Activated effector memory CD4-positive, alpha-beta T cell treated with Interleukin-2 at 50 U/mL for 16 hours (primary cell): Measurements from ENCODE around the gene UNC119.
"Not testable (repeated sequence)": the region's sequence is repeated elsewhere in the genome, so short reads cannot be mapped to it uniquely, and the experiment has no call there.

Source experiments
- DNase-seq: peaks from one replicate; pipeline ENCODE4 v3.0.0-alpha.2; 2020

UNC119 gene

GRCh38 chr17:28552176-28552999 is at the start of gene UNC119:
Gene UNC119, minus strand, starts transcription at chr17:28552624. Its CDS starts 67 bp downstream, at chr17:28552557.
- peak; percentile 77 for DNase-seq

DNA sequence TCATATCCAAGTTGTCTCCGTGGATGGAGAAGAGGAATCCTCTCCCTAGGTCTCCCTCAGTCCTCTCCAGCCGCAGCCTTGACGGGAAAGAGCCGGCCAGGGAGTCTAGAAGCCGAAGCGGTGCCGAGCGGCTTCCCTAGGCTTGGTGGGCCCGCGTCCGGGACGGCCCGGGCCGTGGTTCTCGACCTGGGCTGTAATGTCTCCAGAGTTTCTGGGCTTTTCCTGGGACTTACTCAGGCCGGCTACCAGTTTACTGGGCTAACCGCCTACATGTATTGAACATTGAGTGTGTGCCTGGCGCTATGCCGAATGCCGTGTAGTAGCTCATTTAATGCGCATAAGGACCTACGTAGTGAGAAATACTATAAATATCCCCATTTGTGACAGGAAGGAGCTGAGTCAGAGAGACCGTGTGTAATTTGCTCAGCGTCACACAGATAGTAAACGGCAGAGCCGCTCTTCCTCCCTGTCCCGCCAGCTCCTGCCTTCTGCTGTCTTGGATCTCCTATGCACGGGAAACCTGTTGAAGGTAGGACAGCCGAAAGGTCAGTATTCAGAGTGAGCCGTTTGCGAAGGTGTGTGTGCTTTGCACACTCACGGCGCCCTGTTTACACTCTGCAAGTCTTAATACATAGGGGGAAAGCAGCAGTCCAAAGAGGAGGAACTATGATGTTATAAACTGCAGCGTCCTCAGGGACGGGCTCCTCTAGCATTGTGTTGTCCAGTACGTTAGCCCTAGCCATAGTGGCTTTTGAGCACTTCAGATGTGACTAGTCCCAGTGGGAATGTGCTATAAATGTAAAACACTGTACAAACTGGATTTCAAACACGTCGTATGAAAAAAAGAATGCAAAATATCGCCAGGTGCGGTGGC is 47.1 kb upstream of the UNC119 start:
- no peak for DNase-seq

DNA sequence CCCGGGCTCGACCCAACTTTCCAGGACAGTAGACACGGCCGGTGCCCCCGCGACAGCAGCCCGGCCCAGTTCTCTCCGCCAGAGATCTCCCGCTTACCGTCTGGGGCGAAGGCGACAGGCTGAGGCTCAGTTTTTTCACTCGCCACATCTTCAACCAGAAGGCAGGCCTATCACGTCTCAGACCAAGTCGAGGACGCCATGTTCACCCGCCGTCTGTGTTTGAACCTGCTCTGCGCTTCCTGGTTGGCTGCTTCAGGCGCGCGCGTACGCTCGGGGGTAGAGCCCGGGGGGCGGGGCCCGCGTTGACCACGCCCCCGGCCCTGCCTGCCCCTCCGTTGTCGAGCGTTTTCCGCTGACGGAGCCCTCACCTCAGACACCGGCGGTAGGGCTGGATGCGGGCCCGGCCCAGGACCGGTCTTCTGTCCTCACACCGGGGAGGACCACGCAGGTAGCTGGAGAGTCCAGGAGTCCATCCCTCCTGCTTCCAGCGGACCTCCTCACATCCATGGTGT is 46.4 kb upstream of the UNC119 start, which contains the start of gene SPAG5:
Gene SPAG5, minus strand, starts transcription at position 227 of the 512 bp plus-strand sequence. Its CDS starts 79 bp downstream, at position 148.
- DNase-seq: peak; percentile 93

GRCh38 chr17:28598389-28598788 is 46.0 kb upstream of the UNC119 start:
- no peak for DNase-seq

DNA sequence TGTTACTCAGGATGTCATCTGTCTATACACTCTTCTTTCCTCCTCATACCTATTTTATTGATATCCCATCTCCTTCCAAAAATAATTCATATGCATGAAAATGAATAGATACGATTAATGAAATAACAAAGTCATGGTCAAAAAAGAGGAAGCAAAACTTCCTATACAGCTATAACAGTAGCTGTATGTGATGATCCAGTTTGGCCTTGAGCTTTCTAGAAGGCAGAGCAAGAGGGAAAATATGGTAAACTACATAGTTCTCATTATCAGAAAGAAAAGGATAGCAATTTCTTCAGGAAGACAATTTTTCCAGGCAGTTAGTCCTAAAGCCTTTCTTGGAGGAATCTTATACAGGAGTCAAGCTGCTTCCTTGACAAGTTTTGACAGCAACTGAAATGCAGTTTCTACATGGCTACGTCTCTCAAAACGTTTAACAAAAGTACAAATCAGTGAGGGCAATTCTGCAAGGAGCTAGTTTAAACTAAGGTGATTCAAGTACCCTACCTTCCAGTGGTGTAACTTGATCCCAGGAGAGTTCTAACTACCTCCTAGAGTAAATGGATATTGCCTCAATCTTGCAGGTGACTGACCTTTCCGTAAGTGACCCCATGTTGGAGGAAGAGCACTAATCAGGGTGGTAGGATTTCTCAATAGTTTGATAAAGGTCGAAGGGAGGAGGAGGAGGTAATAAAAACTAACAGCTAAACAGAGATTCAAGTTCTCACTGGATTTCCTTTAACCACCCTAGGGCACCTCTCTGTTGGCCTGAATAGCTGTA is 45.4 kb upstream of the UNC119 start:
- DNase-seq: no peak

DNA sequence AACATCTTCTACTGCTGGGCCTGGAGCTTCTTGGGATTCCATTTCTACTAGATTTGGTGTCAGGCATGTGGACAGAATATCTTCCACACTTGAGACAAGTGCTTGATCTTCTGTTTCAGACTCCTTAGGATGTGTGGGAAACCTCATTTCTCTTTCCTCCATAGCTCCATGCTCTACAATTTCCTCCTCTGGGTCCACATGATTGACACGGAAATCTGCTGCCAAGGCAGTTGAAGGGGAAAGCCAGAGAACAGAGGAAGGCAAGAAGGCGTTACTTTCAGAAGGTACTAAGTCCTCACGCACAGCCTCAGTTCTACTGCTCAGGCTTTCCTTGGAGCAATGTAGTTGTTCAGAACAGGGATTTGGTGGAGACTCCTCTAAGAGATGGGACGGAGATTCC is 39.8 kb upstream of the UNC119 start:
- no peak for DNase-seq

DNA sequence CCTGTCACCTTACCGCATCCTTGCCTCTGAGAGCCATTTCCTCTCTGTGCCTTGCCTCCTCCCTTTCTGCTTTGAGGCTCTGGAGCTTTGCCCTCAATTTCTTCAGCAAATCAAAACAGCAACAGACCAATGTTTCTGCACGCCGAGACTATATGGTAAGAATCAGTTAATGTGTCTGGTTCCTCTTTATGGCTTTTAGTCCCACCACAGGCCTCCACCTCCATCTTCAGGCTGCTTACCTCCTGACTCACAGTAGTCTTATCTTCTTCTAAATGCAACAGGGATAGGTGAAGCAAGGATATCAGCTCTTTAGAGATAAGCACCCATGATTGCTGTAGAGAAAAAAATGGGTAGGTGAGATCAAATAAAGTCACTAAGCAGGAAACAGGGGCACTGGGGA is 33.4 kb upstream of the UNC119 start:
- DNase-seq: no peak

- no peak for DNase-seq
Measured at GRCh38 chr17:28584434-28584833, 32.0 kb upstream of the UNC119 start.

- no peak for DNase-seq
Measured at GRCh38 chr17:28582513-28582912, 30.1 kb upstream of the UNC119 start.

DNA sequence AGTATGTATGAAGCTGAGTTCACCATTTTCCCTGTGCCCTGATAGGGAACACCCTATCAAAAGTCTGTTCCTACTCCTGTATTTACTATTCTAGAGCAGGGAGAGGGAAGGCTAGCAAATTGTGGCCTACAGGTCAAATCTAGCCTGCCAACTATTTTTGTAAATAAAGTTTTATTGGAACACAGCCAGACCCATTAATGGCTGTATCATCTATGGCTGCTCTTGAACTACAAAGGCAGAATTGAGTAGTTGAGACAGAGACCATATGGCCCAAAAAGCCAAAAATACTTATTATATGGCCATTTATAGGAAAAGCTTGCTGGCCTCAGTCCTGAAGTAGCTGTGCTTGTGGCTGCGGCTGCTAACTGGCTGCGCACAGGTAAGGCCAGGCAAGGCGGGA is 28.5 kb upstream of the UNC119 start:
- no peak for DNase-seq

- DNase-seq: no peak
Measured at GRCh38 chr17:28579526-28579925, 27.1 kb upstream of the UNC119 start.

DNA sequence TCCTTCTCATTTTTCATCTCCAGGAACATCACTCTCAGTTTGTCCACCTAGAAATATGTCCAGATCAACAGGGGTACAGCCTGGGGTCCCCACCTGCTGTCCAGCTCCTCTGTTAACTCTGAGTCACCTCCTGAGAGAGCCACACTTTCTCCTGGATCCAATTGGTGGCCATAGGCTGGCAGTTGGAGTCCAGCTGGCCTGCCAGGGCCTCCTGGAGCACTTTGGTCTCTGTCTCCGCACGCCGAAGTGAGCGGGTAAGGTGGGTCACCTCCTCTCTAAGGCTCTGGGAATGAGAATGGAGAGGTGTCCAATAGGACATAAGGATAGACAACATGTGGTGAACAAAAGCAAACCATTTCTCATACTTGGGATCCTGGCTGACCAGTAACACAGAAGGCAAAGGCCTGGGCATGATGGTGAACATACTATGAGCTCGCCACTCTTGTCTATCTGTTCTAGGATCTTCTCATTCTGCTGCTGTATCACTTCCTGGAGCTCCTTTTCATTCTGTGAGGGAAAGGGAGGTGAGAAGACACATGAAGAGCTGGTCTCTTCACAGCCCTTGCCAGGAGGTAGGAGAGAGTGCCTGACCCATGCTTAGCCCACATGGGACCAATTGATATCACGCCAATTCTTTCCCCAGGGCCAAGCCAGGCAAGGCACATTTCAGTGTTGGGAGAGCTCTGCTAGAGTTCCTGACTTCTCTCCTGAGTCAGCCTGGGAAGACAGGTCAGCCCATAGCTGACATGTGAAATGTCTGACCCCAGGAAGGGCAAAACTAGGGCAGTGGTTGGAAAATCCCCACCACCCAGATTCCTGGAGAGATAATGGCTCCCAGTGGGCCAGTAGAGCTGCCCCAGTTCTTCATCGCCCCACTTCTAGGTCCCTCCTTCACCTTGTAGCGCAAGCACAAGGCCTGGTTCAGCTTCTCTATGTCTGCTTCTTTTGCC is 26.1 kb upstream of the UNC119 start:
- no peak for DNase-seq

GRCh38 chr17:28577466-28577824 is 25.0 kb upstream of the UNC119 start:
- no peak for DNase-seq

GRCh38 chr17:28576758-28577465 is 24.5 kb upstream of the UNC119 start, which contains the start of gene ALDOC:
Gene ALDOC, minus strand, starts transcription at chr17:28576895. Its CDS starts 1,363 bp downstream, at chr17:28575532.
- peak; percentile 97 for DNase-seq

- not testable (repeated sequence) for DNase-seq
Measured at GRCh38 chr17:28576016-28576415, 23.6 kb upstream of the UNC119 start.

DNA sequence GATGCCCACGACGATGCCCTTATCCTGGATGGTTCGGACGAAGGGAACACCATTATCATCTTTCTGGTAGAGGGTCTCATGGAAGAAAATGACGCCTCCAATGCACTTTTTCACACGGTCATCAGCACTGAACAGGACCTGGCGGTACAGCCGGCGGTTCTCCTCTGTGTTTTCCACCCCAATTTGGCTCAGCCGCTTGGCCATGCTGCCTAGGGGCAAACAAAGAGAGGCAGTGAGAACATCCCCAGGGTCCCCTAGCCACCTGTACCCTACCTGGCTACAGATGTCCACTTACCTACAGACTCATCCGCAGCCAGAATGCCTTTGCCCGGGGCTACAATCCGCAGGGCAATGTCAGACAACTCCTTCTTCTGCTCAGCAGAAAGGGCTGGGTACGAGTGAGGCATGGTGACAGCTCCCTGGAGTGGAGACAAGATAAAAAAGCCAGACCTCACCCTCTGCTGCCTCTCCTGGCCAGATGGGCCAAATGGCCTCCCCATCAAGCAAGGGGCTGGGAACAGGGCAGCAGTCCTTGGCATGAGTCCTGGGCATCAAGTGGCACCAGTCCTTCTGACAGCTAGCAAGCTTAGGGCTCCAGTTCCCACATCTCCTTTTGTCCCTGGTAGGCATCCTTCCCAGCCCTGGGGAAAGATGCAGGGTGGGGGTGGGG is 22.8 kb upstream of the UNC119 start:
- DNase-seq: no peak

DNA sequence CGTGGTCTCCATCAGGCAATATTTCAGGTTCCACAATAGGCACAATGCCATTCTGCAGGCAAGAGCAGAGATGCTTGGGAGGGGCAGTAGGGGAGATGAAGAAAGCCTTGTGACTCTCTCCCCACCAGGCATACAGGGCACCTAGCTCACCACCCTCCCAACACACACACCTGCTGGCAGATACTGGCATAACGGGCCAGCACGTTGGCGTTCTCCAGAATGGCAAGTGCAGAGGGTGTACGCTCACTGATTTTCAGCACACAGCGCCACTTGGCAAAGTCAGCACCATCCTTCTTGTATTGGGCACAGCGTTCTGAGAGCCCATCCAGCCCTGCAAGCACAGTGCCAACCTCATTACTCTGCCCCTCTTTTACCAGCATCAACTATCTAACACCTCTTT is 22.1 kb upstream of the UNC119 start:
- DNase-seq: no peak

GRCh38 chr17:28573966-28574480 is 21.6 kb upstream of the UNC119 start:
- no peak for DNase-seq

- DNase-seq: no peak
Measured at GRCh38 chr17:28573521-28573920, 21.1 kb upstream of the UNC119 start.

DNA sequence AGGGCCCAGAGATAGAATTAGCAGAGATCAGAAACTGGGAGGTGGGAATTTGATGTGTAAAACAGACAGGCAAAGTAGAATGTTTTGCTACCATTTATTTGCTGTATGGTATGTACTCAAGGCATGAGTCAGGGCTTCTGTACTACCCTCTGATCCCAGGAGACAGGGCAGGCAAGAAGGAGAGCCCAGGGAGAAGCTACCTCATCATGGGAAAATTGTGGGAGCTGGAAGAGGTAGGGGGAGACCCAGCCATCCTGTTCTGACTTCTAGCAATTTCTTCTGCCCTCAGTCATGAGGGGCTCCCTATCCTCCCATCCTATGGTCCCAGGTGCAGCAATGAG is 20.6 kb upstream of the UNC119 start:
- no peak for DNase-seq
